Smooth muscle cell (in vitro differentiated cells): Measurements from ENCODE around the gene KRTAP10-1. TPM values are rescaled to one million over a fixed set of nuclear protein-coding genes. Genes with fewer than 3 reads are reported as not detected.

Experiments
- DNase-seq: peaks from one replicate; lab custom pipeline; 2025; ENCODE audit not compliant: unreplicated experiment; lab: John Stamatoyannopoulos, UW
- H2AFZ ChIP-seq: fragments of 200-600 bp; sonication (generic); 2 replicates; pipeline ENCODE4 v1.6.0; 2016; ENCODE audit warnings: antibody characterized with exemption, low read depth, mild to moderate bottlenecking
- H3F3A ChIP-seq: fragments of 200-600 bp; sonication (generic); 2 replicates; pipeline ENCODE4 v1.6.0; 2017; ENCODE audit warnings: antibody characterized with exemption, low read depth
- H3K27ac ChIP-seq: fragments of 200-600 bp; sonication (generic); 2 replicates; pipeline ENCODE4 v1.5.1; 2016; ENCODE audit warnings: low read depth, mild to moderate bottlenecking
- H3K27me3 ChIP-seq: fragments of 200-600 bp; sonication (generic); 2 replicates; pipeline ENCODE4 v1.6.1; 2016; ENCODE audit warnings: low read depth, mild to moderate bottlenecking
- H3K36me3 ChIP-seq: fragments of 200-600 bp; sonication (generic); 2 replicates; pipeline ENCODE4 v1.5.1; 2016; ENCODE audit warnings: low read depth
- H3K4me1 ChIP-seq: fragments of 200-600 bp; sonication (generic); 2 replicates; pipeline ENCODE4 v1.5.1; 2016; ENCODE audit warnings: low read depth
- H3K4me2 ChIP-seq: fragments of 200-600 bp; sonication (generic); 2 replicates; pipeline ENCODE4 v1.6.0; 2016; ENCODE audit warnings: mild to moderate bottlenecking
- H3K4me3 ChIP-seq: fragments of 200-600 bp; sonication (generic); 2 replicates; pipeline ENCODE4 v1.5.1; 2016; ENCODE audit warnings: mild to moderate bottlenecking
- H3K79me2 ChIP-seq: fragments of 200-600 bp; sonication (generic); 2 replicates; pipeline ENCODE4 v1.6.0; 2016; ENCODE audit warnings: low read depth, mild to moderate bottlenecking
- H3K9ac ChIP-seq: fragments of 200-600 bp; sonication (generic); 2 replicates; pipeline ENCODE4 v1.6.0; 2016; ENCODE audit warnings: low read depth
- H3K9me3 ChIP-seq: fragments of 200-600 bp; sonication (generic); replicated peaks from 2 replicates; pipeline ENCODE4 v1.5.1; 2016; ENCODE audit warnings: low read depth
- H4K20me1 ChIP-seq: fragments of 200-600 bp; sonication (generic); 2 replicates; pipeline ENCODE4 v1.6.0; 2016; ENCODE audit warnings: low read depth
- CTCF ChIP-seq: fragments of 200-600 bp; sonication (generic); IDR thresholded peaks from 2 replicates; pipeline ENCODE4 v1.5.1; 2017; ENCODE audit warnings: borderline replicate concordance, mild to moderate bottlenecking, antibody characterized with exemption; ENCODE audit not compliant: insufficient read depth, poor library complexity, severe bottlenecking
- WGBS: methylation state at CpG from one replicate; pipeline ENCODE4 v1.1.7; 2016; ENCODE audit warnings: low lambda C conversion rate; 5-methylcytosine and 5-hydroxymethylcytosine counted together
- polyA plus RNA-seq: library from polyadenylated mRNA; unstranded; fragments of >200 nt; fragmentation: Nextera tagmentation; extraction: Ambion mirVana; gene quantifications from 2 replicates; pipeline ENCODE4 v1.2.1, GENCODE V29; 2016
- total RNA-seq: library from RNA; depleted of rRNA; stranded (reverse); fragments of >200 nt; gene quantifications from 2 replicates; pipeline ENCODE4 v1.2.3, GENCODE V29; 2014

KRTAP10-1 gene
- total and polyA plus RNA-seq, 2 experiments from 2014 or later = not detected

- no peak overlapping the region for H2AFZ ChIP-seq
- H3K9ac ChIP-seq = no peak overlapping the region
- H3K79me2 ChIP-seq = no peaks in the 10 kb centered on the region
- H3F3A ChIP-seq = no peaks in the 10 kb centered on the region
- H3K9me3 ChIP-seq = no peaks in the 10 kb centered on the region
- H3K4me2 ChIP-seq = no peak overlapping the region
- no peak for DNase-seq
- no peak overlapping the region for H3K27ac ChIP-seq
- no peaks in the 10 kb centered on the region for H4K20me1 ChIP-seq
- 96% methylated on average over 18 of the region's 18 CpGs for WGBS
- TF ChIP-seq CTCF = no peak
- no peaks in the 10 kb centered on the region for H3K4me1 ChIP-seq
- no peaks in the 10 kb centered on the region for H3K36me3 ChIP-seq
- H3K4me3 ChIP-seq = no peak overlapping the region
- no peaks in the 10 kb centered on the region for H3K27me3 ChIP-seq
These were observed 27.6 kb upstream of the KRTAP10-1 start for GRCh38 chr21:44567481-44568171.

- Histone ChIP-seq H3F3A (no peaks in the 10 kb centered on the region), H3K4me3 (no peak overlapping the region), H3K27ac (no peak overlapping the region), H3K27me3 (no peaks in the 10 kb centered on the region), H3K79me2 (no peaks in the 10 kb centered on the region), H3K4me1 (no peaks in the 10 kb centered on the region), H3K9ac (no peak overlapping the region), H2AFZ (no peak overlapping the region), H3K36me3 (no peaks in the 10 kb centered on the region), H3K9me3 (no peaks in the 10 kb centered on the region), H3K4me2 (no peak overlapping the region), H4K20me1 (no peaks in the 10 kb centered on the region)
- no peak for DNase-seq
- WGBS = 91% methylated on average over 1 of the region's 1 CpG
- no peak for TF ChIP-seq CTCF
These were observed 26.4 kb upstream of the KRTAP10-1 start for GRCh38 chr21:44566403-44566802.

GRCh38 chr21:44564886-44565598, 25.0 kb upstream of the KRTAP10-1 start:
- no peak for TF ChIP-seq CTCF
- Histone ChIP-seq H3K9me3 (no peaks in the 10 kb centered on the region), H4K20me1 (no peaks in the 10 kb centered on the region), H3K27ac (no peak overlapping the region), H3K27me3 (no peaks in the 10 kb centered on the region), H3F3A (no peaks in the 10 kb centered on the region), H3K9ac (no peak overlapping the region), H3K4me3 (no peak overlapping the region), H3K79me2 (no peaks in the 10 kb centered on the region), H2AFZ (no peak overlapping the region), H3K36me3 (no peaks in the 10 kb centered on the region), H3K4me2 (no peak overlapping the region), H3K4me1 (no peaks in the 10 kb centered on the region)
- no peak for DNase-seq
- WGBS = 0% methylated on average over 1 of the region's 1 CpG
